GM12874 (cell line): ENCODE data around the gene CELA3A.

Experiments used
- TF ChIP-seq, protein P1 (sequence below): IDR thresholded peaks from 2 replicates; pipeline ENCODE4 v1.5.1; 2011; ENCODE audit warnings: low read depth, mild to moderate bottlenecking, control low read depth, low read length, moderate library complexity; ENCODE audit not compliant: insufficient read depth

The CELA3A gene

DNA sequence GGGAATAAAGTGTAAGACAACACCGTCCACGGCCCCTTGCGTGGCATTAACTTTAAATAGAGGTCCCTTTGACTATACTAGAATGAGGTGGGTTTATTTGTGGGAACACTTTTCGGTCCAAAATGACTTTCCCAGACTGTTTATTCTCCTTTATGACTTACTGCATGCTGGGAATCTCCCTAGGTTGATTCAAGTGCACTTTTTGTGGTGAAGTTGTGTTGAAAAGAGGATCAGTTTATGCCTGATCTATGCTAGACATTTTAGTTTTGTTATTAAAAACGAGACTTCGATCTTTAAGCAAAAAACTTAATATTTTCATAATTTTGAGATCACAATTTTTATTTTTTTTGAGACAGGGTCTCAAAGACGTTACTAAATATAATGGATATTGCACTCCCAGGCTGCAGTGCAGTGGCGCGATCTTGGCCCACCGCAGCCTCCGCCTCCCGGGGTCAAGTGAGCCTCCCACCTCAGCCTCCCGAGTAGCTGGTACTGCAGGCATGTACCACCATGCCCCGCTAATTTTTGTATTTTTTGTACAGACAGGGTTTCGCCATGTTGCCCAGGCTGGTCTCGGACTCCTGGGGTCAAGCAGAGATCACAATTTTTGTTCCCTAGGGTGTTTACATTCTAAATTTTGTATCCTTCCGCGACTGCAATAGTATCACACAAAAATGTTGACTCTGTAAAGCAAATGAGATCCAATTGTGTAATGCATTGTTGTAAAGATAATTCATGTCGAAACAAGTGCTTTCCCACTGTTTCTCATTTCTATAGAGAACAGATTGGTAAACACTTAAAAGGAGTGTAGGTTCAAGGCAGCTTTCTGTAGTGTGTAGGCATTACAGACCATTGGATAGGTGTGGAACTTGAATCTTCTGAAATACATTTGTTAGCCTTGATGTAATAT, 52.7 kb downstream of the CELA3A start:
- TF ChIP-seq, protein P1, sequence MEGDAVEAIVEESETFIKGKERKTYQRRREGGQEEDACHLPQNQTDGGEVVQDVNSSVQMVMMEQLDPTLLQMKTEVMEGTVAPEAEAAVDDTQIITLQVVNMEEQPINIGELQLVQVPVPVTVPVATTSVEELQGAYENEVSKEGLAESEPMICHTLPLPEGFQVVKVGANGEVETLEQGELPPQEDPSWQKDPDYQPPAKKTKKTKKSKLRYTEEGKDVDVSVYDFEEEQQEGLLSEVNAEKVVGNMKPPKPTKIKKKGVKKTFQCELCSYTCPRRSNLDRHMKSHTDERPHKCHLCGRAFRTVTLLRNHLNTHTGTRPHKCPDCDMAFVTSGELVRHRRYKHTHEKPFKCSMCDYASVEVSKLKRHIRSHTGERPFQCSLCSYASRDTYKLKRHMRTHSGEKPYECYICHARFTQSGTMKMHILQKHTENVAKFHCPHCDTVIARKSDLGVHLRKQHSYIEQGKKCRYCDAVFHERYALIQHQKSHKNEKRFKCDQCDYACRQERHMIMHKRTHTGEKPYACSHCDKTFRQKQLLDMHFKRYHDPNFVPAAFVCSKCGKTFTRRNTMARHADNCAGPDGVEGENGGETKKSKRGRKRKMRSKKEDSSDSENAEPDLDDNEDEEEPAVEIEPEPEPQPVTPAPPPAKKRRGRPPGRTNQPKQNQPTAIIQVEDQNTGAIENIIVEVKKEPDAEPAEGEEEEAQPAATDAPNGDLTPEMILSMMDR: no peak

GRCh38 chr1:22055463-22055862, 54.0 kb downstream of the CELA3A start:
- TF ChIP-seq, protein P1: no peak

DNA sequence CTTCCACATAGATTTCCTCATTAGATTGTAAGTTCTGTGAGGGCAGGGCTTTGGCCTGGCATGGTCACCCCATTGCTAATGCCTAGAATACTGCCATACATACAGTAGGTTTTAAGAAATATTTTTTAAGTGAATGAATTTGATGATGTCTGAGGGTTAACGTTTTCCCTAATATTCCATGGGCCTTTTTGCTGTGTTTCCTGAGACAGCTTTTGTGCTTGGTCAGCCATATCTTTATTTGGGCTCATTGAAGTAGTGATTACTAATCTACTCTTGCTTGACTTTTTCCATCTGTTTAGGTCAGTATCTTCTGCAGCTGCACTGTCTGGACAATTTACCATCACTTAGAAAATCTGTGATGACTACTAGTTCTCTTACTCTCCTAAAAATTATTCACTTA, 54.6 kb downstream of the CELA3A start:
- TF ChIP-seq, protein P1: no peak

- TF ChIP-seq, protein P1: no peak
Measured at GRCh38 chr1:22056936-22057335, 55.5 kb downstream of the CELA3A start.

DNA sequence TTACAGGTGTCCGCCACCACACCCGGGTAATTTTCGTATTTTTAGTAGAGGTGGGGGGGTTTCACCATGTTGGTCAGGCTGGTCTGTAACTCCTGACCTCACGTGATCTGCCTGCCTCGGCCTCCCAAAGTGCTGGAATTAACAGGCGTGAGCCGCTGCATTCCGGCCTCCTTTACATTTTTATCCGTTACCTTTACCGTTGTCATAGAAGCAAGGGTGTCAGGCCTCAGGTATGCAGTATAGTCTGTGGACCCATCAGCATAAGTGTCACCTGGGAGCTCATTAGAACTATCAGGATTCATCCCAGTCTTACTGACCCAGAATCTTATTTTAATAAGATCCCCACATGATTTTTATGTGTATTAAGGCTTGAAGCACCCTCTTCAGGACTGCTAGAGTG, 56.4 kb downstream of the CELA3A start:
- TF ChIP-seq, protein P1: no peak
